Spleen (tissue), 7 donors: Measurements from ENCODE around the gene LRRC37A2.
"Not testable (repeated sequence)": the region's sequence is repeated elsewhere in the genome, so short reads cannot be mapped to it uniquely, and the experiment has no call there.

ENCODE experiments used
- CTCF ChIP-seq, 11 experiments: fragments of 200-600 bp in 7 of 11; fragments of 450-650 bp in 4 of 11; sonication (generic) in 4 of 11; IDR thresholded peaks in 8 of 11; conservative IDR thresholded peaks in 3 of 11; 1 replicate in 7 of 11; 2 replicates in 4 of 11; pipeline versions ENCODE4 v1.4.0 to v1.8.0; 2016 to 2021; ENCODE audit warnings: antibody characterized with exemption in 11 of 11, inconsistent platforms in 4 of 11, mild to moderate bottlenecking in 1 of 11
- POLR2A ChIP-seq, 3 donors: fragments of 450-650 bp; IDR thresholded peaks; one replicate each; pipeline ENCODE4 v1.5.1; 2017; ENCODE audit warnings: antibody characterized with exemption in 3 of 3, mild to moderate bottlenecking in 1 of 3
- POLR2AphosphoS5 ChIP-seq, 3 donors: sonication (generic); formaldehyde crosslinking; IDR thresholded peaks; one replicate each; pipeline ENCODE4 v1.5.1; 2017; ENCODE audit warnings: antibody characterized with exemption in 3 of 3
- donor health status: DM: no; HTN: no; CAD: no; lungs with moderate emphysema.
- donor health status: DM: no; HTN: no; CAD: no.
- donor health status: DM: no; HTN: no; CAD: no.

DNA sequence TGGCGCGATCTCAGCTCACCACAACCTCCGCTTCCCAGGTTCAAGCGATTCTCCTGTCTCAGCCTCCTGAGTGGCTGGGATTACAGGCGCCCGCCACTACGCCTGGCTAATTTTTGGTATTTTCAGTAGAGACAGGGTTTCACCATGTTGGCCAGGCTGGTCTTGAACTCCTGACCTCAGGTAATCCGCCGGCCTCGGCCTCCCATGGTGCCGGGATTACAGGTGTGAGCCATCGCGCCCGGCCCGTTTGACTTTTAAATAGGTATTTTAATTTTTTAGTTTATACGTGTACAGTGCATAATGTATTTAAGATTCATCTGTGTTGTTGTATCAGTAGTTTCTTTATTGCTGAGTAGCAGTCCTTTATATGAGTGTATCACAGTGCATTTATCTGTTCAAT lies 20.2 kb upstream of the LRRC37A2 start:
- TF ChIP-seq CTCF (IDR thresholded peaks at IDR 0.05 in 8 of 11, conservative IDR thresholded peaks at IDR 0.05 in 3 of 11); POLR2A (IDR thresholded peaks at IDR 0.05); POLR2AphosphoS5 (IDR thresholded peaks at IDR 0.05): not testable (repeated sequence)
